Adrenal gland (tissue), 12 donors: ENCODE measurements around the gene CHD2. TPM values are rescaled to one million over a fixed set of nuclear protein-coding genes. Genes with fewer than 3 reads are reported as not detected.

Source experiments
- DNase-seq, 7 donors: peaks; one replicate each; pipeline ENCODE4 v3.0.0-alpha.2; 2019 to 2020
- H3K27ac ChIP-seq, 5 donors: fragments of 200-600 bp; sonication (generic) in 4 of 5; 1 replicate in 3 of 5; 2 replicates in 2 of 5; pipeline versions ENCODE4 v1.5.1 to v1.8.0; 2016 to 2020; ENCODE audit warnings: mild to moderate bottlenecking in 1 of 5
- H3K27me3 ChIP-seq: fragments of 200-600 bp; 2 replicates; pipeline ENCODE4 v1.8.0; 2021
- H3K36me3 ChIP-seq, 2 donors: fragments of 200-600 bp; replicated peaks in 1 of 2; 1 replicate in 1 of 2; 2 replicates in 1 of 2; pipeline versions ENCODE4 v1.5.1 to v1.8.0; 2018 to 2022
- H3K4me1 ChIP-seq, 2 donors: fragments of 200-600 bp; replicated peaks in 1 of 2; 1 replicate in 1 of 2; 2 replicates in 1 of 2; pipeline versions ENCODE4 v1.5.1 to v1.8.0; 2018 to 2021
- H3K4me3 ChIP-seq, 4 donors: fragments of 200-600 bp; sonication (generic) in 3 of 4; one replicate each; pipeline ENCODE4 v1.5.1; 2016 to 2018
- H3K9me3 ChIP-seq, 3 donors: fragments of 200-600 bp; sonication (generic) in 1 of 3; replicated peaks in 1 of 3; 1 replicate in 2 of 3; 2 replicates in 1 of 3; pipeline versions ENCODE4 v1.5.1 to v1.8.0; 2016 to 2021
- POLR2A ChIP-seq, 2 donors: fragments of 450-650 bp; IDR thresholded peaks; one replicate each; pipeline ENCODE4 v1.6.1; 2017; ENCODE audit warnings: antibody characterized with exemption in 2 of 2, mild to moderate bottlenecking in 2 of 2, moderate library complexity in 1 of 2
- WGBS, 4 donors: extraction: QIAGEN DNeasy Blood & Tissue Kit in 2 of 4; methylation state at CpG; one replicate each; pipeline versions ENCODE4 v1.1.5 to v1.1.7; 2013 to 2017; 5-methylcytosine and 5-hydroxymethylcytosine counted together
- intact Hi-C, 2 donors: fragments of 100-400 bp; cut with DNase I; formaldehyde crosslinking; loops; one replicate each; pipeline versions ENCODE4 v1.14.1 to v1.15.0; 2022 to 2023
- polyA plus RNA-seq, 3 donors: library from polyadenylated mRNA; stranded (reverse); fragments of 200-250 nt in 2 of 3; fragments of 350-450 nt in 1 of 3; fragmentation: Illumina TruSeq in 1 of 3; extraction: RNeasy Lipid Tissue Mini Kit (QIAGEN cat#74804) in 1 of 3; gene quantifications; one replicate each; pipeline ENCODE4 v1.2.3, GENCODE V29; 2013 to 2014
- total RNA-seq, 9 donors: library from RNA; depleted of rRNA in 4 of 9; stranded (reverse); fragments of >200 nt in 4 of 9; fragments of 120-200 nt in 1 of 9; fragmentation: NEBNext Ultra II Directional in 1 of 9; extraction: Animal tissue kit (Norgen Biotek cat#: 25700) in 1 of 9; gene quantifications; one replicate each; pipeline versions ENCODE4 v1.1.0 to v1.2.4, GENCODE V29; 2013 to 2023
- TF ChIP-seq, protein P1 (sequence below), 6 experiments: fragments of 450-650 bp in 4 of 6; fragments of 200-600 bp in 2 of 6; sonication (generic) in 1 of 6; IDR thresholded peaks; 1 replicate in 5 of 6; 2 replicates in 1 of 6; pipeline versions ENCODE4 v1.5.1 to v1.8.0; 2016 to 2021; ENCODE audit warnings: antibody characterized with exemption in 6 of 6, mild to moderate bottlenecking in 2 of 6, moderate library complexity in 1 of 6
- donor health status: healthy with polysubstance abuse.
- donor health status: Bipolar disorder and iron deficiency.
- donor health status: DM: yes; HTN: yes; CAD: no.
- donor health status: DM: no; HTN: no; CAD: no.
- donor health status: DM: no; HTN: no; CAD: no.
- donor health status: DM: yes; HTN: yes; CAD: no.

The CHD2 gene
- total and polyA plus RNA-seq, 12 donors = 40.1 to 115 (median 70.9) TPM

DNA sequence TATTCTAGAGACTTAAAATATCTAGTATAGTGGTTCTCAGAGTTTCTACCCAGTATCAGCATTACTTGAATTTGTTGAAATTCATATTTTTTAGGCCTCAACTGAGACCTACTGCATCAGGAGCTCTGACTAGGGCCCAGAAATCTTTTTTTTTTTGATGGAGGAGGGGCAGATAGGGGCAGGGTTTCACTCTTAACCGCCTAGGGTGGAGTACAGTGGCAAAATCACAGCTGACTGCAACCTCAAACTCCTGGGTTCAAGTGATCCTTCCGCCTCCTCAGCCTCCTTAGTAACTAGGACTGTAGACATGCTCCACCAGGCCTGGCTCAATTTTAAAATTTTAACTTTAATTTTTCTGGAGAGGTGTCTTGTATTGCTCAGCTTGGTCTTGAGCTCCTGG is 36.6 kb downstream of the CHD2 start:
- H3K9me3 ChIP-seq = no peaks in the 10 kb centered on the region
- H3K27ac ChIP-seq = no peak overlapping the region
- WGBS, 4 donors = 89 to 100% (median 95%) methylated on average over 2 of the region's 2 CpGs
- intact Hi-C loops = loop anchor here in 1 of 2 donors (5.0 kb wide), 1 partner anchor 46 kb away; no protein-coding TSS in a partner anchor
- DNase-seq = no peak
- H3K36me3 ChIP-seq = peaks cover 0 to 86% of the 10 kb centered on the region in 2 donors
- H3K4me3 ChIP-seq = no peak overlapping the region
- no peaks in the 10 kb centered on the region for H3K27me3 ChIP-seq
- peaks cover 0 to 7% of the 10 kb centered on the region in 2 donors for H3K4me1 ChIP-seq
- no peak for TF ChIP-seq POLR2A (IDR thresholded peaks at IDR 0.05)
- TF ChIP-seq, protein P1, sequence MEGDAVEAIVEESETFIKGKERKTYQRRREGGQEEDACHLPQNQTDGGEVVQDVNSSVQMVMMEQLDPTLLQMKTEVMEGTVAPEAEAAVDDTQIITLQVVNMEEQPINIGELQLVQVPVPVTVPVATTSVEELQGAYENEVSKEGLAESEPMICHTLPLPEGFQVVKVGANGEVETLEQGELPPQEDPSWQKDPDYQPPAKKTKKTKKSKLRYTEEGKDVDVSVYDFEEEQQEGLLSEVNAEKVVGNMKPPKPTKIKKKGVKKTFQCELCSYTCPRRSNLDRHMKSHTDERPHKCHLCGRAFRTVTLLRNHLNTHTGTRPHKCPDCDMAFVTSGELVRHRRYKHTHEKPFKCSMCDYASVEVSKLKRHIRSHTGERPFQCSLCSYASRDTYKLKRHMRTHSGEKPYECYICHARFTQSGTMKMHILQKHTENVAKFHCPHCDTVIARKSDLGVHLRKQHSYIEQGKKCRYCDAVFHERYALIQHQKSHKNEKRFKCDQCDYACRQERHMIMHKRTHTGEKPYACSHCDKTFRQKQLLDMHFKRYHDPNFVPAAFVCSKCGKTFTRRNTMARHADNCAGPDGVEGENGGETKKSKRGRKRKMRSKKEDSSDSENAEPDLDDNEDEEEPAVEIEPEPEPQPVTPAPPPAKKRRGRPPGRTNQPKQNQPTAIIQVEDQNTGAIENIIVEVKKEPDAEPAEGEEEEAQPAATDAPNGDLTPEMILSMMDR (IDR thresholded peaks at IDR 0.05) = no peak

DNA sequence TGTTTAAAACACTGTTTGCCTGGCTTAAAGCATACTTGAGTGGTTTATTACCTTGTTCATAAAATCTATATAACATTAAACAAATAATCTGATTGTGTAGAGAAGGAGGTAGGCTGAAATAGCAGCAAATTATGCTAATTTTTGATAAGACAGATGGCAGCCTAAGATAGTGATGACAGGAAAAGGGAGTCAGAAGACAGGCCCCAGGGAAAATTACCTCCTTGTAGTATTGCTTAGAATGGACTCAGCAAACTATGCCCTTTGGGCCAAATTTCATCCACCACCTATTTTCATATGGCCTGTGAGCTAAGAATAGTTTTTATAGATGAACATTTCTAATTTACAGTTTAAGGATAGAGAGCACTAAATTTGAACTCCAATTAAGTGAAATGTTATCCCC is 37.8 kb downstream of the CHD2 start:
- peaks cover 0 to 89% of the 10 kb centered on the region in 2 donors for H3K36me3 ChIP-seq
- no peak for TF ChIP-seq POLR2A (IDR thresholded peaks at IDR 0.05)
- TF ChIP-seq, protein P1 (IDR thresholded peaks at IDR 0.05) = no peak
- intact Hi-C loops = loop anchor here in 1 of 2 donors (5.0 kb wide), 1 partner anchor 44 kb away; no protein-coding TSS in a partner anchor

DNA sequence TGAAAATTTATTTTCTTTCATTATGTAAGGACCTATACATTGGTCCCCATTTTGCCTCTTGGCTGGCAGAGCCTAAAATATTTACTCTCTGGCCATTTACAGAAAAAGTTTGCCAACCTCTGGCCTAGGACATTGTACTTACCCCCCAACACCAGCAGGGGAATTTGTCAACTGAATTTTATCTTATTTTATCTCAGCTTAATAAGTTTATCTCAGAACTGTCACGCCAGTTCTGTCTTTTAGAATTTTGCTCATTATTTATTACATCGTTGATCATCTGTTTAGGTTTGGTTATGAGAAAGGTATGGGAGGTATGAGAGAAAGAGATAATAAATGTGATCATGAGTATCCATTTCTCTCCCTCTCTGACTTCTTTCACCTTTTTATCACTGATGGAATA is 38.3 kb downstream of the CHD2 start:
- peaks cover 0 to 89% of the 10 kb centered on the region in 2 donors for H3K36me3 ChIP-seq
- H3K27ac ChIP-seq = no peak overlapping the region
- TF ChIP-seq POLR2A (IDR thresholded peaks at IDR 0.05) = no peak
- TF ChIP-seq, protein P1 (IDR thresholded peaks at IDR 0.05) = peak in 2 of 6 experiments; percentile 25 to 26
- no peak for DNase-seq
- peaks cover 0 to 4% of the 10 kb centered on the region in 2 donors for H3K4me1 ChIP-seq
- 75 to 81% (median 78%) methylated on average over 2 of the region's 2 CpGs for whole genome bisulfite sequencing, 4 donors
- intact Hi-C loops = loop anchor here in 1 of 2 donors (5.0 kb wide), 1 partner anchor 44 kb away; no protein-coding TSS in a partner anchor
- no peaks in the 10 kb centered on the region for H3K27me3 ChIP-seq
- no peaks in the 10 kb centered on the region for H3K9me3 ChIP-seq
- no peak overlapping the region for H3K4me3 ChIP-seq

More for the DNA sequence above, 37.8 kb downstream of the CHD2 start:
- Histone ChIP-seq H3K4me3 (no peak overlapping the region), H3K27ac (no peak overlapping the region), H3K27me3 (no peaks in the 10 kb centered on the region), H3K4me1 (peaks cover 0 to 7% of the 10 kb centered on the region in 2 donors), H3K9me3 (no peaks in the 10 kb centered on the region)
- DNase-seq = no peak

DNA sequence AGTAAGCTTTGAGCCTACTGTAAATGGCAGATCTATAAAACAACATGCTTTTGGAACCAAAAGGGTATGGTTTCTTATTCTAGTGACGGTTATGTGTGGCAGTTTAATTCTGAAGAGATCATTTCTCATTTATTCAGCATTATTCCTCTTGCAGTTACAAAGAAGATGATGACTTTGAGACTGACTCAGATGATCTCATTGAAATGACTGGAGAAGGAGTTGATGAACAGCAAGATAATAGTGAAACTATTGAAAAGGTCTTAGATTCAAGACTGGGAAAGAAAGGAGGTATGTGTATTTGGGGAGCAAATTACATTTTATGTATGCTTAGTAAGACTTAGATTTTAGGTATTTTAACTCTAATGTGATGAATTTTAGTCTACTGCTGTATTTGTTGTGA is 41.5 kb downstream of the CHD2 start:
- H3K36me3 ChIP-seq = peaks cover 0 to 91% of the 10 kb centered on the region in 2 donors
- no peaks in the 10 kb centered on the region for H3K27me3 ChIP-seq
- no peak overlapping the region for H3K27ac ChIP-seq
- 91 to 98% (median 95%) methylated on average over 1 of the region's 1 CpG for whole genome bisulfite sequencing, 4 donors
- no peaks in the 10 kb centered on the region for H3K9me3 ChIP-seq
- no peak for DNase-seq
- intact Hi-C loops = loop anchor here in 1 of 2 donors (10.0 kb wide), 1 partner anchor 53 kb away; no protein-coding TSS in a partner anchor
- no peaks in the 10 kb centered on the region for H3K4me1 ChIP-seq
- no peak overlapping the region for H3K4me3 ChIP-seq
- TF ChIP-seq, protein P1 (IDR thresholded peaks at IDR 0.05) = no peak
- TF ChIP-seq POLR2A (IDR thresholded peaks at IDR 0.05) = no peak
